ENCODE results near the gene PCNX2. TPM values are rescaled to one million over a fixed set of nuclear protein-coding genes. Genes with fewer than 3 reads are reported as not detected.
"Not testable (repeated sequence)": the region's sequence is repeated elsewhere in the genome, so short reads cannot be mapped to it uniquely, and the experiment has no call there.

Gene PCNX2
- total RNA-seq, 4 donors from 2014 or later = 12.1 to 35.1 (median 15.8) TPM

- no peaks in the 10 kb centered on the region for H3K4me1 ChIP-seq
- TF ChIP-seq CTCF (IDR thresholded peaks at IDR 0.05) (no peak), POLR2A (IDR thresholded peaks at IDR 0.05) (no peak)
- no peak overlapping the region for H3K4me3 ChIP-seq (replicated peaks in 1 of 3)
- DNase-seq = no peak
- no peaks in the 10 kb centered on the region for H3K27me3 ChIP-seq
- H3K27ac ChIP-seq = no peak overlapping the region
- no peaks in the 10 kb centered on the region for H3K36me3 ChIP-seq
- intact Hi-C loops (cut with DNase I) = no loop called here
- 88 to 89% methylated on average over 11 of the region's 11 CpGs for WGBS, 2 donors
- no peaks in the 10 kb centered on the region for H3K9me3 ChIP-seq
Measured at GRCh38 chr1:233086961-233087881, 208.3 kb downstream of the PCNX2 start.

- TF ChIP-seq CTCF (IDR thresholded peaks at IDR 0.05) (no peak), POLR2A (IDR thresholded peaks at IDR 0.05) (no peak)
- H3K27ac ChIP-seq = no peak overlapping the region
- no peak overlapping the region for H3K4me3 ChIP-seq (replicated peaks in 1 of 3)
- DNase-seq = no peak
- no peaks in the 10 kb centered on the region for H3K9me3 ChIP-seq
- no peaks in the 10 kb centered on the region for H3K36me3 ChIP-seq
- intact Hi-C loops (cut with DNase I) = no loop called here
- no peaks in the 10 kb centered on the region for H3K4me1 ChIP-seq
- 92 to 96% methylated on average over 3 of the region's 3 CpGs for WGBS, 2 donors
- H3K27me3 ChIP-seq = no peaks in the 10 kb centered on the region
Measured at GRCh38 chr1:233085566-233085965, 210.0 kb downstream of the PCNX2 start.

- Histone ChIP-seq H3K36me3 (no peaks in the 10 kb centered on the region), H3K4me1 (no peaks in the 10 kb centered on the region), H3K4me3 (replicated peaks in 1 of 3) (no peak overlapping the region), H3K27ac (no peak overlapping the region), H3K27me3 (no peaks in the 10 kb centered on the region), H3K9me3 (no peaks in the 10 kb centered on the region)
- TF ChIP-seq POLR2A (IDR thresholded peaks at IDR 0.05) = no peak
- no peak for TF ChIP-seq CTCF (IDR thresholded peaks at IDR 0.05)
- WGBS, 2 donors = 80 to 83% methylated on average over 12 of the region's 12 CpGs
- no peak for DNase-seq
- intact Hi-C loops (cut with DNase I) = no loop called here
Measured at GRCh38 chr1:233082778-233083550, 212.6 kb downstream of the PCNX2 start.

GRCh38 chr1:233081735-233082134 lies 213.8 kb downstream of the PCNX2 start:
- Histone ChIP-seq H3K4me1 (no peaks in the 10 kb centered on the region), H3K9me3 (no peaks in the 10 kb centered on the region), H3K27ac (no peak overlapping the region), H3K27me3 (no peaks in the 10 kb centered on the region), H3K36me3 (no peaks in the 10 kb centered on the region), H3K4me3 (replicated peaks in 1 of 3) (no peak overlapping the region)
- WGBS, 2 donors = 58 to 72% methylated on average over 2 of the region's 2 CpGs
- intact Hi-C loops (cut with DNase I) = no loop called here
- no peak for DNase-seq
- TF ChIP-seq CTCF (IDR thresholded peaks at IDR 0.05) (no peak), POLR2A (IDR thresholded peaks at IDR 0.05) (no peak)

GRCh38 chr1:233080827-233081226 lies 214.7 kb downstream of the PCNX2 start:
- H3K9me3 ChIP-seq; H3K27ac ChIP-seq; DNase-seq; intact Hi-C loops (cut with DNase I); H3K4me1 ChIP-seq; H3K4me3 ChIP-seq (replicated peaks in 1 of 3); H3K27me3 ChIP-seq; H3K36me3 ChIP-seq: not testable (repeated sequence)
- 93 to 97% methylated on average over 4 of the region's 4 CpGs for WGBS, 2 donors
